GM12864 (cell line): ENCODE data around the gene FAM131B.

Source experiments
- DNase-seq: peaks from one replicate; pipeline ENCODE4 v3.0.0-alpha.2; 2011; ENCODE audit warnings: low read depth
- H3K4me3 ChIP-seq: 2 replicates; pipeline ENCODE4 v1.5.1; 2011; ENCODE audit warnings: mild to moderate bottlenecking, low read depth, low read length, control low read depth
- TF ChIP-seq, protein P1 (sequence below): IDR thresholded peaks from 2 replicates; pipeline ENCODE4 v1.5.1; 2011; ENCODE audit warnings: low read depth, mild to moderate bottlenecking, moderate library complexity, low read length, control low read depth, inconsistent platforms; ENCODE audit errors: missing control alignments

FAM131B gene

DNA sequence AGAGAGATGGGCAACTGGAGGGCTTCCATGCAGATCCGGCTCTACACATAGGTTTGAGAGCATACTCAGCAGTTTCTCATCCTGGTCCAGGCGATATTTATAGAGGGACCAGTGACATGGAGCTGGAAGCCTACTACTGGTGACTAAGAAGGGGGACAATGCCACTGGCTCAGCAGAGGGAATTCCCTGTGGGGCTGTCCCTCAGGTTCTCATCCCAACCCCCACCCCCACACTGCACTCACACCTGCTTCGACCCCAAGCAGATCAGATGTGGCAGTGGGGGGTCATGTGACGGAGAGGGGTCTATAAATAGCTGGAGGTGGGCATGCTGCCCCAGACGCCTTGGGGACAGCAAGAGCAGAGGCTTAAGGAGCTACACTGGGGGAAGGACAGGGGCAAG lies 46.7 kb downstream of the FAM131B start, which contains the start of gene CLCN1:
CLCN1 (plus strand) TSS at position 336 of the 400 bp plus-strand sequence. CDS start 102 bp downstream, outside the sequence.
- no peak for DNase-seq
- TF ChIP-seq, protein P1, sequence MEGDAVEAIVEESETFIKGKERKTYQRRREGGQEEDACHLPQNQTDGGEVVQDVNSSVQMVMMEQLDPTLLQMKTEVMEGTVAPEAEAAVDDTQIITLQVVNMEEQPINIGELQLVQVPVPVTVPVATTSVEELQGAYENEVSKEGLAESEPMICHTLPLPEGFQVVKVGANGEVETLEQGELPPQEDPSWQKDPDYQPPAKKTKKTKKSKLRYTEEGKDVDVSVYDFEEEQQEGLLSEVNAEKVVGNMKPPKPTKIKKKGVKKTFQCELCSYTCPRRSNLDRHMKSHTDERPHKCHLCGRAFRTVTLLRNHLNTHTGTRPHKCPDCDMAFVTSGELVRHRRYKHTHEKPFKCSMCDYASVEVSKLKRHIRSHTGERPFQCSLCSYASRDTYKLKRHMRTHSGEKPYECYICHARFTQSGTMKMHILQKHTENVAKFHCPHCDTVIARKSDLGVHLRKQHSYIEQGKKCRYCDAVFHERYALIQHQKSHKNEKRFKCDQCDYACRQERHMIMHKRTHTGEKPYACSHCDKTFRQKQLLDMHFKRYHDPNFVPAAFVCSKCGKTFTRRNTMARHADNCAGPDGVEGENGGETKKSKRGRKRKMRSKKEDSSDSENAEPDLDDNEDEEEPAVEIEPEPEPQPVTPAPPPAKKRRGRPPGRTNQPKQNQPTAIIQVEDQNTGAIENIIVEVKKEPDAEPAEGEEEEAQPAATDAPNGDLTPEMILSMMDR = no peak
- H3K4me3 ChIP-seq = no peak within 1 kb of the TSS

DNA sequence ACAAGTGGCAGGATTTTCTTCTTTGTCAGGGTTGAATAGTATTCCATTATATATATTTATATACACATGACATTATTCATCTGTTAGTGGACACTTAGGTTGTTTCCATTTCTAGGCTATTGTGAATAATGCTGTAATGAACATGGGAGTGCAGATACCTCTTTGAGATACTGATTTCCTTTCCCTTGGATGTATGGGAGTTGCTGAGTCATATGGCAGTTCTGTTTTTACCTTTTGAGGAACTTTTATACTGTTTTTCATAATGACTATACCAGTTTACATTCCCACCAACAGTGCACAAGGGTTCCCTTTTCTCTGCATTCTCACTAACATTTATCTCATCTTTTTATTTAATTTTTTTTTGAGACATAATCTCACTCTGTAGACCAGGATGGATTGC lies 48.4 kb downstream of the FAM131B start:
- TF ChIP-seq, protein P1 = no peak
- H3K4me3 ChIP-seq = no peak overlapping the region
- DNase-seq = no peak

DNA sequence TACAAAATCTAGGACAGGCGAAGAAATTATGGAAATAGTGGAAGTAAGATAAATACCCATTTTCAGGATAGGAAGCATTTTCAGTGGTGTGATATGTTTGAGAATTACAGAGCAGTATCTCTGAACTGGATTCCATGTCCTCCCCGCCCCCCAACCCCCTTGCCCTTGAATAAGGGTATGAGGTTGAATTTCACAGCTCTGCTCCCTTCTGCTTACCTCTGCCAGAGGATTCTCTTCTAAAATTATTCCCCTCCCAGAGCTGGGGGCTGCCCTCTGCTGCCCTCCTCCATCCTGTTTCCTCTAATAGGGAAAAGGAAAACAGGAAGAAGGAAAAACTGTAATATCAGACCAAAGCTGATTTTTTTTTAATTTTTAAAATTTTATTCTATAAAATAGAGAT lies 53.9 kb downstream of the FAM131B start:
- TF ChIP-seq, protein P1 = no peak
- DNase-seq = no peak
- H3K4me3 ChIP-seq = no peak overlapping the region

DNA sequence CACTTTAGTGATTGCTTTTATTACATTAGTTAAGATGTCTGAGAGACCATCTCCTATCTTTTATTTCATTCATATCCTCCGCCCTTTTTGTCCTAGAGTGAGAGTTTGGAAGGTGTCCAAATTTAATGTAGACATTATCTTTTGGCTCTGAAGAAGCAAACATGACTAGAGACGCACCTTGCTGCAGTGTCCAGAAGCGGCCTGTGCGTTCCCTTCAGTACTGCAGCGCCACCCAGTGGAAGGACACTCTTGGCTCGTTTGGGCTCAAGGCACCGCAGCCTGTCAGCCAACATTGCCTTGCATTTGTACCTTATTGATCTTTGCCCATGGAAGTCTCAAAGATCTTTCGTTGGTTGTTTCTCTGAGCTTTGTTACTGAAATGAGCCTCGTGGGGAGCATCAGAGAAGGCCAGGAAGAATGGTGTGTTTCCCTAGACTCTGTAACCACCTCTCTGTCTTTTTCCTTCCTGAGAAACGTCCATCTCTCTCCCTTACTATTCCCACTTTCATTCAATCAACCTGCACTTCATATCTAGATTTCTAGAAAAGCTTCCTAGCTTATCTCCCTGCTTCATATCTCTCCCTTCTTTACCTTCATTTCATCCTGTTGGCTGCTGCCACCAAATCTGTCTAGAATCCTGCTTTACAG lies 57.0 kb downstream of the FAM131B start:
- DNase-seq = no peak
- H3K4me3 ChIP-seq = no peak overlapping the region
- TF ChIP-seq, protein P1 = peak; percentile 76

DNA sequence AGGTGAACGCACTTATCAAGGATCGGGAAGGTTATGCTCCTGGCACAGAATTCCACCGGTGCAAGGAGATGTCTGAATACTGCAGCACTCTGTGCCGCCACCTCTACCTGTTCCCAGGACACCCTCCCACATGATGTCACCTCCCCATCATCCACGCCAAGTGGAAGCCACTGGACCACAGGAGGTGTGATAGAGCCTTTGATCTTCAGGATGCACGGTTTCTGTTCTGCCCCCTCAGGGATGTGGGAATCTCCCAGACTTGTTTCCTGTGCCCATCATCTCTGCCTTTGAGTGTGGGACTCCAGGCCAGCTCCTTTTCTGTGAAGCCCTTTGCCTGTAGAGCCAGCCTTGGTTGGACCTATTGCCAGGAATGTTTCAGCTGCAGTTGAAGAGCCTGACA lies 57.6 kb downstream of the FAM131B start:
- DNase-seq = no peak
- TF ChIP-seq, protein P1 = no peak
- H3K4me3 ChIP-seq = no peak overlapping the region

DNA sequence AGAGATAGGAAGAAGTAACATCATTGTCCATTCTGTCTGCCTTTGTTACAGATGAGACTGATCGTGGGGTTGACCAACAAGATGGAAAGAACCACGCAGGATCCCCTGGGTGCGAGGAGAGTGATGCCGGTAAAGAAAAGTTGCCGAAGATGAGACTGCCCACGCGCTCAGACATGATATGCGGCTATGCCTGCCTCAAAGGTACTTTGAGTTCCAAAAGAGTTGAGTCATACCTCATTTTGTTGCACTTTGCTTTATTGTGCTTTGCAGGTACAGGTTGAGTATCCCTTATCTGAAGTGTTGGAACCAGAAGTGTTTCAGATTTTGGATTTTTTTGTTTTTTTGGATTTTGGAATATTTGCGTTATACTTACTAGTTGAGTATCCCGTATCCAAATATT lies 58.8 kb downstream of the FAM131B start:
- TF ChIP-seq, protein P1 = no peak
- no peak overlapping the region for H3K4me3 ChIP-seq
- no peak for DNase-seq
